HG02678 (cell line): Measurements from ENCODE around the gene AMZ1.

Source experiments
- ATAC-seq: cut with Tn5 transposase; IDR thresholded peaks from one replicate; pipeline ENCODE4 v1.9.1; 2021; ENCODE audit warnings: mild to moderate bottlenecking, moderate library complexity; ENCODE audit not compliant: unreplicated experiment

Gene AMZ1, protein sequence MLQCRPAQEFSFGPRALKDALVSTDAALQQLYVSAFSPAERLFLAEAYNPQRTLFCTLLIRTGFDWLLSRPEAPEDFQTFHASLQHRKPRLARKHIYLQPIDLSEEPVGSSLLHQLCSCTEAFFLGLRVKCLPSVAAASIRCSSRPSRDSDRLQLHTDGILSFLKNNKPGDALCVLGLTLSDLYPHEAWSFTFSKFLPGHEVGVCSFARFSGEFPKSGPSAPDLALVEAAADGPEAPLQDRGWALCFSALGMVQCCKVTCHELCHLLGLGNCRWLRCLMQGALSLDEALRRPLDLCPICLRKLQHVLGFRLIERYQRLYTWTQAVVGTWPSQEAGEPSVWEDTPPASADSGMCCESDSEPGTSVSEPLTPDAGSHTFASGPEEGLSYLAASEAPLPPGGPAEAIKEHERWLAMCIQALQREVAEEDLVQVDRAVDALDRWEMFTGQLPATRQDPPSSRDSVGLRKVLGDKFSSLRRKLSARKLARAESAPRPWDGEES

DNA sequence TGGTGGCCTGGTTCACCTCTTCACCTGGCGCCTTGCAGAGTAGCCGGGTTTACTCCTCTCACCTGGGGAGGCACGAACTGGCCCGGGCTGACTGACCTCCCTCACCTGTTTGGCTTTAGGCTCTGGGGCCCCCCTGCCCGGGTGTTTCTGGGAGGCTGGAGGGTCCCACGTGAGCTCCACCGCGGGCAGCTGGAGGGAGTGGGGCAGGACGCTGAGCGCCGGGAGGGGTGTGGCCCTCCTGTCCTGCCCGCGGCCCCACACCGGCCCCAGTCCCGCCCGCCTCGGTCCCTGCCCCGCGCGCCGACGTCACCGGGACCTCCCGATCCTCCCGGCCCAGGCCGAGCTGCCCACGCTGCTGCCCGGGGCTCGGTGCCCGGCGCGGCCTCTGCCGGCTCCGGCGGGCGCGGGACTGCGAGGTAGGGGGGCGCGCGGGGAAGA, at the start of gene AMZ1:
AMZ1 (plus strand) TSS at position 322 of the 438 bp plus-strand sequence. CDS start 12,250 bp downstream, outside the sequence.
- ATAC-seq, result peak; percentile 17

DNA sequence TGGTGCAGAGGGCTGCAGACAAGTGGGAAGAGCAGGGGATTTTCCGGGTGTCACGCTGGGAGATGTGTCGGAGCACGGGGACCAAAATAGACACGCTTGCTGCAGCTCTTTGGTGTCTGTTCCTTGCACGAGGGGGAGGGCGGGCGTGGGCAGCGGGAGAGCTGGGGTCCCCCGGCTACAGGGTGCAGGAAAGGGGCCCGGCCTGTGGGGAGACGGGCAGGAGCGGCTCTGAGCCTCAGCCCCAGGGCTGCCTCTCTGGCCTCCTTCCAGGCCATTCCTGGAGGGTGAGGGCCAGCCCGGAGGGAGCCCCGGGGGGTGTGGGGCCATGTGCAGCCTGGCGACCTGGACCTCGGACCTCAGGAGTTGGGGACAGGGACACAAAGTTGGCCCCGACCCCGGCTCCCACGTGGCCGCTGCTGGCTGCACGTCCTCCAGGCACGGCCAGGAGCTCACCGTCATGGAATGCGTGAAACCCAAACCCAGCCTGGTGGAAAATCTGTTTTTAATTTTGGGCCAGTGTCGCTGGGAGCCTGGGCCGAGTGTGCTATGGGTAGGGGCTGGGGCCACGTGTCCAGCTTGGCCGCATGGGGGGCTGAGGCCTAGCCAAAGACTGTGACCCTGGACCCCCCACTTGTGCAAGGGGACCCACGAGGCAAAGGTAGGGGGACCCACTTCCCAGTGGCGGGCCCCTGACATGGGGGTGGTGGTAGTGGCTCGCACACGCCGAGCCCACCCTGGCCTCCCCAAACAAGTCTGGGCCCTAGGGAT, 49.6 kb upstream of the AMZ1 start:
- no peak for ATAC-seq

DNA sequence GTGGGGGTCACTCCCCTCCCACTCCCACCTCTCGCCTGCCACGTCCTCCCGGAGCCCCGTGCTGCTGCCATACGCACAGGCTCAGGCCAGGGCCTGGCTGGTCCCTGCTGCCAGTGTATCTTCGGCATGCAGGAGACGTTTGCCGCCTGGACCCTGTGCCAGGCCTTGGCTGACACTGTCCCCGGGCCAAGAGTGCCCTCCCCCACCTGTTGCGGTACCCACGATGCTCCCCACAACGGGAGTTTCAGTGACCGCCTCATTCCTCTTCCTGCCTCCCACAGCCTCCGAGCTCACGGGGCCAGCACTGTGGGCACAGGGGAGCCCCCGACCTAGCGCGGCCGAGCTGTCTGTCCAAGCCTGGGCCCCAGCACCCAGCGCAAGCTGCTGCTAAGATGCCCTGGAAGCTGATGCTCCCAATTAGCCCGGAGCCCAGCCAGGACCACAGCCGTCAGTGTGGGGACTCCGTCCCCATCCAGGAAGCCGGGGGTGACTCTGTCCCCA, 48.8 kb upstream of the AMZ1 start:
- ATAC-seq, result no peak

DNA sequence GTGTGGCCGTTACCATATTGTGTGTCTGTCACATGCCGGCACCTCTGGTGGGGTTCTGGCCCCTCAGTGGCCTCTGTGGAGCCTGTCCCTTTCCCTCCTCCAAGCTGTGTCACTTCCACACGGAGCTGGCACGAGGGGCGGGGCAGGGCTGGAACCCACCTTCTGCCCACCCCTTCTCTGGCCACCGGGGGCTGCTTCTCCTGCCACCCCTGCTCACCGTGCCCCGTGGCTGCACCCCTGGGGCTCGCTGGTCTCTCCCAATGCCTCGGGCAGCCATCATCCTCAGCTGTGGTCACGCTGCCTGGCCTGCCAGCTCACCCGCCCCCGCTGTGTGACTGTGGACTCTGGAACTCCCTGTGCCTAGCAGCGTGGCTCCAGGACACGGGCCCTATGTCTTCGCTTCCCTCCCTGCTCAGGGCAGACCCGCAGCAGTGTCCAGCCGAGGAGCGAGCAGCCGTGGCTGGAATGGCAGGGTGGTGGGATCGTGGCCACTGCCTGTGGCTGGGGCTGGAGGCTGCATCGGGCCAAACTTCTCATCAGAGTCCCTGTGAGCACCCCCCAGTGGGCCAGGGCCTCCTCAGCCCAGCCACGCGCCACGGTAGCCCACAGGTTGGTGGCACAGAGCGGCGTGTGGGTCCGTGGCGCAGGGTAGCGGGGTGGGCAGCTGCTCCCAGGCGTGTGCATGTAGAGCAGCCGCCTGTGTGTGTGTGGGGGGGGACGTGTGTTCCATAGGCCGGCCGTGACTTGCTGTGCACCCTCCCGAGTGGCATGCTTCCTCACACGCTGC, 48.1 kb upstream of the AMZ1 start:
- no peak for ATAC-seq

DNA sequence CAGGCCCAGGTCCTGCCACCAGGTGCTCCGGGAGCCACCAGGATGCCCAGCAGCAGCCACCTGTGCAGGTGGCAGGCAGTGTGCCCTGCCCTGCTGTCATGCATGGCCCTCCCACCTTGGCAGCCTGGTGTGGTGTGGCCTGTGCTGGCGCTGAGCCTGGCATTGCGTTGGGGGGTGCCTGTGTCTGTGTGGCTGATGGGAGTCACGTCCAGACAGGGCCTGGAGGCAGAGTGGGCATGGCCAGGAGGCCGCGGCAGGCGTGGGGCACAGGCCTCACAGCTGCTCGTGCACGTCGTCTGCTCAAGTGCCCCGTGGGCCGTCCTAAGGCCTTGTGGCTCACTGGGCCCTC, 47.5 kb upstream of the AMZ1 start:
- ATAC-seq, result no peak

DNA sequence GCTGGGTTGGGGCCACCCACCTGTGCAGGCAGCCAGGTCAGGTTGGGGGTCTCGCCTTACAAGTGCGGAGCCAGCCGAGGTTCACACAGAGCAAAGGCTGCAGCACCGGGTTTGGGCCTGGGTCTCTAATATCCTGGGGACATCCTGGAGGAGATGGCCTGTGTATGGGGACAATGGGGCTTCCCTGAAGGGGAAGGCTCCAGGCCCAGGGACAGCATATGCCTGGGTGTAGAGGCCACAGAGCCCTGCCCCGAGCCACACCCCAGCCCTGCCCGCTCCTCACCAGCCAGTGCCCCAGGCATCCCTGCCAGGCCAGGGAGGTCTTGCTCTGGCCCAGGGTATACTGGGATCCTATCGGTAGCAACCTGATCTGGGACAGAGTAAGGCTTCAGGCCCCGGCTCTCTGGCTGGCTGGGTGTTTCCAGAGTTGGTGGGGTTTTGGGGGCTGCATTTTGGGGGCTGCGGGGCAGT, 47.1 kb upstream of the AMZ1 start:
- no peak for ATAC-seq

DNA sequence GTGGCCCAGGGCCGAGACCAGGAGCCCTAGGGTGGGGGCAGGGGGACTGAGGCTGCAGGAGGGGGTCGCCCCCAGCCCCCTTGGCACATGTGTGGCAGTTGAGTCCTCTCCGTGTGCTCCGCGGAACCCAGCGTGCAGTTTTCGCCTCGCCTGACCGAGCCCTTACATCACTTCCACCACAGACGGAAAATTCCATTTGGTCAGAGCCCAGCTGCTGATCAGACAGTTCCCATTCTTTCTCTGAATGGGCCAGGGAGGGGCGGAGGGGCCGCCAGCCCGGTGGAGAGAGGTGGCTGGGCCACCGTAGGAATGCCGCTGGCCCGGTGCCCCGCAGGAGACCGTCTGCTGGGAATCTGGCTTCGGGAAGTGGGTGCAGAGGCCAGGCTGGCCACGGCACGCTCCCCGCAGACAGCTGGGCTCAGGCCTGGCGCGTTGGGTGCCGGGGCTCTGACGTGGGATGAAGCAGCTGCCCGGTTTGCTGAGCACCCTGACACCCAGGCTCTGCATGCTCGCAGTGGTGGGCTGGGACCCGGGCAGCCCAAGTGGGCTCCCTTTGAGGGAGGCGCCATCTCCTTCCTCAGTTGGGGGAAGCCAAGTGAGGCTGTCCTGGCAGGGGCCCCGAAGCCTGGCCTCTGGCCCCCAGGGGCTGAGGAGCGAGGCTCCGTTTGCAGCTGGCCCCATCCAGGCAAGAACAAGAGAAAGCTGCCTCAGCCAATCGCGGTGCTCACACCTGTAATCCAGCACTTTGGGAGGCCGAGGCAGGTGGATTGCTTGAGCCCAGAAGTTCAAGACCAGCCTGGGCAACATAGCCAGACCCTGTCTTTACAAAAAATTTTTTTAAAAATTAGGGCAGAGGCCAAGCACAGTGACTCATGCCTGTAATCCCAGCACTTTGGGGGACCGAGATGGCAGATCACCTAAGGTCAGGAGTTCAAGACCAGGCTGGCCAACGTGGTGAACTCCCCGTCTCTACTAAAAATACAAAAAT, 46.3 kb upstream of the AMZ1 start:
- peak; percentile 56 for ATAC-seq

DNA sequence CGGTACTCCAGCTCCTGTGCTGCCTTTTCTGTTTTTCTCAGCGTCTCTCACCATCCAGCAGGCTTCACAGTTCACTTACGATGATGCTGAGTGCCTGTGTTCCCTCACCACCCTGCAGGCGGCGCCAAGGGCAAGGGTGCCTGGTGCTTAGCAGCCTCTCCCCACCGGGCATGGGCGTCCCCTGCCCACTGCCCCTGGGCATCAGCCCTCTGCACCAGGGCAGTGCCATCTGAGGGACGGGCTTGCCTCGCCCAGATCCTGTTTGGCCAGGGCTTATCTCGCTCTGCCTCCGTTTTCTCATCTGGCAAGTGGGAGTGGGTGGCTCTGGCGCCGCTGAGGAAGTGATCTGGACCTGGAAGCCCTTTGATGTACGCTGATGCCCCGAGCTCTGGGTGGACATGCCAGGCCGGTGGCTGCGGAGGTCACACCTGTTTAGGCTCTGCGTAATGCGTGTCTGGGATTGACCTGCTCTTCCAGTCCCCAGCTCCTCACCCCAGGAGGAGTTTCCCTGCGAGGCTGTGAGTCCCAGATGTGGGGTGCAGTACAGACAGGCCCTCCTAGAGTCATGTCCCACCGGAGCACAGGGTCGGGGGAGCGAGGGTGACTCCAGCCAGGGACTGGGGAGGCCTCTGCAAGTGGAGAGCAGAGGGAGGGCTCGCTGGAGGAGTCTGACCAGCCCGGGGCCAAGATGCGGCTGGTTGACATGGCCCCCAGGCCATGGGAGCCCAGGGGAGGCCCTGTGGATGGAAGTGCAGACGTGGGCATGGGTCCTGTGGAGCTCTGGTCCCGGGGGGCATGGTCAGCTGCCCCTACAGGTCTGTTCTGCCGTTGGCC, 44.4 kb upstream of the AMZ1 start:
- ATAC-seq, result no peak

DNA sequence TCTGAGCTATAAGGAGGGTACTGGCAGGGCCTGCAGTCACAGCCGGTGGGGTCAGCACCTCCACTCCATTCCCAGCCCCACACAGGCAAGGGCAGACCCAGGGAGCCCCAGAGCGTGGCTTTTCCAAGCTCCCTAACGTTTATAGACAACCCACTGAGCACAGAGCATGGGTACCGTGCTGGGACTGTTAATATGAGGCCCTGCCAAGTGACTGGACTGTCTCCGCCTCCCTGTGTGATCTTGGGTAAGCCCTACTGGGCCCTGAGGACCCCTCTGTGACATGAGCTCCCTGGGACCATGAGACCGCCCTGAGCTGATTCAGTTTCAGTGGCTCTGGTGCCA, 43.8 kb upstream of the AMZ1 start:
- no peak for ATAC-seq

DNA sequence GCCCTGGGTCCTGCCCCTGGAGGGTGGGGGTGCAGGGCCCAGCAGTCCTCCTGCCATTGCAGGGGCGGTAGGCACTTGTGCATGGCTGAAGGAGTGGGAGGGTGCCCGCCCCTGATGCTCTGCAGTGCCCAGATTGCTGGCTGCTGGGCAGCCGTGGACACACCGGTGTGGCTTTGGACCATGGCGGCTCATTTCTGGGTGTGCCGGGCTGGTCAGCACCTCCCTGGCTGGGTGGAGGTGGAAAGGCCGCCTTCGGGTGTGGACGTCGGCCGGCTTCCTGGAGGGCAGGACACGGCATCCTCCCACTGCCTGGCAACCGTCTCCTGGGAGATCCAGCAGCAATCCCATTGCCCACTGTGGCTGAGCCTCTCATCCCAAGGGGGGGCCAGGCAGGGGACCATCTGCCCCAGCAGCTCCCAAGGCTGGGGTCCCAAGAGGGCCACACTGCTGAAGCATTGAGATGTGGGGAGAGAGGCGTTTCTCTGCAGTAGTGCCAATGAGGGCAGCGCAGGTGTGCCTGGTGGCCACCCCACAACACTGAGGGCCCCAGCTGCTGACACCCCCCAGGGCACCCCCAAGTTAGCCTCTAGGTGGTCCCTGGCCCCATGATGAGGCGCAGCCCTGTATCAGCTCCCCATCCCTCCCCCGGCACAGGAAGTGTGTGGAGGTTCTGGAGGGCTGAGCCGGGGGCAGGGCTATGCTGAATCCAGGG, 43.3 kb upstream of the AMZ1 start:
- ATAC-seq, result peak; percentile 37

DNA sequence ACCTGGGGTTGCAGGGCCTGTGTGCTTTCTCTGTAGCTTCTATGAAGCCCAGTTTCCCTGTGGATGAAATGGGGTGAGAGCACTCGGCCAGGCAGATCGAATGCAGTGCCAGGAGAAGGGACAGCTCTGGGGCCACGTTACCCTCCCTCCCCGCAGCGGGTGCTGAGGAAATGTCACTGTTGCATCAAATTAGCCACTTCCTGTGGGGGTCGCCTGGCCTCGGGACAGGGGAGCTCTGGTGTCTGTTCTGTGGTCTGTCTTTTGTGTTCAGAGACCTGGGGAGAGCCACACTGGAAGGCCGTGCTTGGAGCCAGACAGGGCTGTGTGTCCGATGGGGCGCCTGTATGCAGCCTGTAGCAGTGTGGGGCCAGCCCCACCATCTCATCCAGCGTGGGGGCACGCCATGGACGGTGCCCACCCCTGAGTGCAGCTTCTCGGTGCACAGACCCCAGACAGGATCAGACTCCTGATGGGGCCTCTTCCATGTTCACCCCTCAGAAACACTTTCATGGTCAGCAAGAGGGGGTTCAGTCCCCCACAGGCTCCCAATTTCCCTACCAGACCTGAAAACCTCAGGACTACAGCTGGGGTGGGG, 42.6 kb upstream of the AMZ1 start:
- peak; percentile 41 for ATAC-seq

DNA sequence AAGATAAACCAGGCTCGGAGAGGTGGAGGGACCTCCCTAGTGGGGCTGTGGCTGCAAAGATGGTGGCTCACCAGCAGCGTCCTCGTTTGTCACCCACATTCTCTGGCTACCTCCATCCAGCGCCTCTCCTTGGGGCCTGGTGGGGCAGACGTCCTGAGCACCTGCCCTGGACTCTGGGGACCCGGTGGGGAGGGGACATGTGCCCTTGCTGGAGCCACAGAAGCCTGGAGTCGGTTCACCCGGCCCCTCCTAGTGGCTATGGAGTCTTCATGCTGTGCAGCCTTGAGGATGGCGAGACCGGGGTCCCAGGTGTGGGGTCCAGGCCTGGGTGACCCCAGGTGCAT, 41.7 kb upstream of the AMZ1 start:
- no peak for ATAC-seq

DNA sequence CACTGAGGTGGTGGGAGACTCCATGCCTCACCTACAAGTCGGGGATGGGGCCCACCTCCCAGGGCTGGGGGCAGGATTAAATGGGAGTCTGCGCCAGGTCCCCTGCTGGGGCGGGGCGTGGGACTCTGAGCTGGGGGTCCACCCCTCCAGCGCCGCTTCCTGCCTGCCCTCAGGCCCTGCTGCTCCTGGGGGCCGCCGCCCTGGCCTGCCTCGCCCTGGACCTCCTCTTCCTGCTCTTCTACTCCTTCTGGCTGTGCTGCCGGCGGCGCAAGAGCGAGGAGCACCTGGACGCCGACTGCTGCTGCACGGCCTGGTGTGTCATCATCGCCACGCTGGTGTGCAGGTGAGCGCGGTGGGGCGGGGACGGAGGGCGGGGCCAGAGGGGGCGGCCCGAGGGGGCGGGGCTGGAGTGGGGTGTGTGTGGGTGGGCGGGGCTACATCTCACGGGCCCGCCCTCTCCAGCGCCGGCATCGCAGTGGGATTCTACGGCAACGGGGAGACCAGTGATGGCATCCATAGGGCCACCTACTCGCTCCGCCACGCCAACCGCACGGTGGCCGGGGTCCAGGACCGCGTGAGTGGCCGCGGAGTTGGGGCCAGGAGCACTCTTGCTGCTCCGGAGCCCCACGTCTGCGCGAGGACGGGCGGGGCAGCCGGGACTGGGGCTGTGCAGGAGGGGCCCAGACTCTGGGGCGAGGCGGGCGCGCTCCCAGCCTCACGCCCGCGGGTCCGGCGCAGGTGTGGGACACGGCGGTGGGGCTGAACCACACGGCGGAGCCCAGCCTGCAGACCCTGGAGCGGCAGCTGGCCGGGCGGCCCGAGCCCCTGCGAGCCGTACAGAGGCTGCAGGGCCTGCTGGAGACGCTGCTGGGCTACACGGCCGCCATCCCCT, 41.1 kb upstream of the AMZ1 start:
- ATAC-seq, result no peak

DNA sequence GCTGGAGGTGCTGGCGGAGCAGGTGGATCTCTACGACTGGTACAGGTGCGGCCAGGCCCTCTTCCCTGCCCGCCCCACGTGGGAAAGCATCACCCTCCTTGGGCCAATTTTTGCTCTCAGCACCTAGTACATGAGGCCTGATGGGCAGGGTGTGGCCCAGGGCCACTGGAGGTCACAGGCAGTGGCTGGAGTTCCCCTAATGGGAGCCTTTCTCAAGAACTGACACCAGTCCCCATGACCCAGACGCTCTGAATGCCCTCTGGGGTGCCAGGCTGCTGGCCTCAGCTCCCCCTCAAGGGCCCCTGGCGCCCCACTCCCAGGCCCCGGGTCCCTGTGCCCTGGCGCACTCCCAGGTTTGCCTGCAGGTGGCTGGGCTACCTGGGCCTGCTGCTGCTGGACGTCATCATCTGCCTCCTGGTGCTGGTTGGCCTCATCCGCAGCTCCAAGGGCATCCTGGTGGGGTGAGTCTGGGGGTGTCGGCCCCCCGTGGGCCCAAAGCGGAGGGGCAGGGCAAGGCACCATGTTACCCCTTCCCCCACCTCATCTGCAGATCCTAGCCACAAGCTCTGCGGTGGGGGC, 40.3 kb upstream of the AMZ1 start:
- ATAC-seq, result no peak

DNA sequence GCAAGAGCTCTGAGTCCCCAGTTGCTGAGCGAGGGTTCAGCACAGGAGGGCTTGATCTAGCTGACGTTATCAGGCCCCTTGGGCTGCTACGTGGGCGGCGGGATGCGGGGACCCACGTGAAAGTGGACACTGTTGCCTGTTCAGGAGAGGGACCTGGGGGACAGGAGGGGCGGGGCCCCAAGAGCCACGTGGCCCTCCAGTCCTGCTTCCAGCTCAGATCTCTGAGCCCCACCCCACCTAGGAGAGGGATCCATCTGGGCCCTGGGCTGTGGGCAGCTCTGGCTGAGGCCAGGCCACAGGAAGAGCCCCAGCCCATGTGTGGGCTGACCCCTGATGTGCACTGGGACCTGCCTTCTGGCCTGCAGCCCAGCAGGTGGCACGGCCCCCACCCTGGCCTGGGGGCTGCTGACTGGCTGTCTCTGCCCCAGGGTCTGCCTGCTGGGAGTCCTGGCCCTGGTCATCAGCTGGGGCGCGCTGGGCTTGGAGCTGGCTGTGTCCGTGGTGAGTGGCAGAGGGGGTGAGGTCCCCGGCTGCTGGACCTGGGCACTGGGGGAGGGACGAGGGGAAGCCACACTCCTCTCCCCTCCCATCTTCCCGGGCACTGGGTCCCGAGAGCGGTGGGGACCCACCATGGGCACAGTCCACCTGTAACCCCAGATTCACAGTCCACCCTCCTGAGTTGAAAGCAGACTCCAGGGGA, 38.7 kb upstream of the AMZ1 start:
- no peak for ATAC-seq

DNA sequence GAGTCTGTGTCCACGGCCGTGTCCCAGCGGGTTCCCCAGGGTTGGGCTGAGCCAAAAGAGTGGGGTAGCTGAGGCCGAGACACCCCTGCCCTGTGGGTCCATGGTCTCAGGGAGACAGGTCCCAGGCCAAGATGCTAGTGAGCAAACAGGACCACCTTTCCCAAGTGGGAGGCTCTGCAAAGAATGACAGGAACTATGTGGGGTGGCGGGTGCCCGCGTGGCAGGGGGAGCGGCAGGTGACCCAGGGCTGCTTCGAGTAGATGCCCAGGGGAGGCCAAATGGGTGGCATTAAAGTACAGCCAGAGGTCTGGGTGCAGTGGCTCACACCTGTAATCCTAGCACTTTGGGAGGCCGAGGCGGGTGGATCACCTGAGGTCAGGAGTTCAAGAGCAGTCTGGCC, 38.0 kb upstream of the AMZ1 start:
- ATAC-seq, result no peak
